ENCODE measurements around the gene CRYZ.
"Not testable (repeated sequence)": the region's sequence is repeated elsewhere in the genome, so short reads cannot be mapped to it uniquely, and the experiment has no call there.

The CRYZ gene

DNA sequence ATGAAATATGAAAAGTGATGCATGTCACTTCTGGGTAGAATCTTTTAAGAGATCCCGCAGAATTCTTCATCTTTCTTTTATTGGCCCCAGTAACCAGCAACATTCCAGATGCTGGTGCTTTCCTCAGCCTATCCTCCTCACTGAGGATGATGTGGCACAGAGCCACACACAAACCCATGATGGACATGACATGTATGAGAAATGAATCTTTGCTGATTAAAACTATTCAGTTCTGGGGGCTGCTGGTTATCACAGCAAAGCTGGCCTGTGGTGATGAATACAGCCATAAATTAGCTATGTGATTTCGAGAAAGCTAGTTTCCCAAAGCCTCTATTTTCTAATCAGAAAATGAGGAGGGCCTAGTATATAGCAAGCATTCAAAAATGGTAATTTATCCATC lies 51.0 kb downstream of the CRYZ start:
- no peak overlapping the region for H3K4me3 Mint-ChIP-seq
- H3K36me3 Mint-ChIP-seq (ENCODE audit: low read depth), result no peaks in the 10 kb centered on the region
- H3K27ac Mint-ChIP-seq, result no peak overlapping the region
- no peak for DNase-seq (ENCODE audit: low spot score)
- peaks cover 16% of the 10 kb centered on the region for H3K27me3 Mint-ChIP-seq (ENCODE audit: low read depth)
- peaks cover 4% of the 10 kb centered on the region for H3K4me1 Mint-ChIP-seq (ENCODE audit: low read depth)
- H3K9me3 Mint-ChIP-seq, result no peaks in the 10 kb centered on the region

GRCh38 chr1:74681449-74681848 lies 51.4 kb downstream of the CRYZ start:
- H3K9me3 Mint-ChIP-seq, result no peaks in the 10 kb centered on the region
- no peak overlapping the region for H3K27ac Mint-ChIP-seq
- H3K4me1 Mint-ChIP-seq (ENCODE audit: low read depth), result peaks cover 4% of the 10 kb centered on the region
- H3K4me3 Mint-ChIP-seq, result no peak overlapping the region
- no peak for DNase-seq (ENCODE audit: low spot score)
- H3K36me3 Mint-ChIP-seq (ENCODE audit: low read depth), result no peaks in the 10 kb centered on the region
- H3K27me3 Mint-ChIP-seq (ENCODE audit: low read depth), result peaks cover 17% of the 10 kb centered on the region

DNA sequence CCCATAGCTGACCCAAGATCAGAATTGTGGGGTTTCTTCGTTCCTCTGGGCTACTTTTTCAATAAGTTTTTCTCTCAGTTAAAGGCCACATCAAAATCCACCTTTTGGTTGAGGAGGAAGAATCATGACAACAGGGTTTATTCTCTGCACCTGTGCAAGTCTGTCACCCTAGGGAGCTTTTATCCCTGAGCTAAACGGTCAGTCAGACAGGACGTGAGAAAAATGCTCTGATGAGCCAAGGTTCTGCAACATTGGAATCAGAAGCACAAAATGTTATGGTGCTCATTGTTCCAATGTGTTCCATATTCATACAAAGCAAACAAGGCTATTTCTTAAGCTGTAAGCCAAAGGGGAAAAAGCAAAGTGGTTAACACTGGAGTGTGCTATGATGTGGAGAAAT lies 51.8 kb downstream of the CRYZ start:
- no peak overlapping the region for H3K27ac Mint-ChIP-seq
- no peak overlapping the region for H3K4me3 Mint-ChIP-seq
- H3K4me1 Mint-ChIP-seq (ENCODE audit: low read depth), result peaks cover 4% of the 10 kb centered on the region
- peaks cover 17% of the 10 kb centered on the region for H3K27me3 Mint-ChIP-seq (ENCODE audit: low read depth)
- DNase-seq (ENCODE audit: low spot score), result no peak
- no peaks in the 10 kb centered on the region for H3K36me3 Mint-ChIP-seq (ENCODE audit: low read depth)
- no peaks in the 10 kb centered on the region for H3K9me3 Mint-ChIP-seq

- Mint-ChIP-seq H3K27ac (no peak overlapping the region), H3K27me3 (ENCODE audit: low read depth) (peaks cover 23% of the 10 kb centered on the region), H3K4me3 (no peak overlapping the region), H3K36me3 (ENCODE audit: low read depth) (no peaks in the 10 kb centered on the region), H3K4me1 (ENCODE audit: low read depth) (peaks cover 4% of the 10 kb centered on the region), H3K9me3 (no peaks in the 10 kb centered on the region)
- DNase-seq (ENCODE audit: low spot score), result no peak
Observed at GRCh38 chr1:74679811-74680210, 53.0 kb downstream of the CRYZ start.

GRCh38 chr1:74677926-74678325 lies 54.9 kb downstream of the CRYZ start:
- DNase-seq (ENCODE audit: low spot score), result no peak
- Mint-ChIP-seq H3K36me3 (ENCODE audit: low read depth) (no peaks in the 10 kb centered on the region), H3K4me1 (ENCODE audit: low read depth) (peaks cover 4% of the 10 kb centered on the region), H3K9me3 (no peaks in the 10 kb centered on the region), H3K27me3 (ENCODE audit: low read depth) (peaks cover 33% of the 10 kb centered on the region), H3K4me3 (no peak overlapping the region), H3K27ac (no peak overlapping the region)

GRCh38 chr1:74674278-74675048 lies 58.4 kb downstream of the CRYZ start:
- Mint-ChIP-seq H3K36me3 (ENCODE audit: low read depth) (no peaks in the 10 kb centered on the region), H3K27ac (no peak overlapping the region), H3K4me3 (no peak overlapping the region), H3K9me3 (peaks cover 4% of the 10 kb centered on the region), H3K27me3 (ENCODE audit: low read depth) (peaks cover 42% of the 10 kb centered on the region), H3K4me1 (ENCODE audit: low read depth) (no peaks in the 10 kb centered on the region)
- no peak for DNase-seq (ENCODE audit: low spot score)

DNA sequence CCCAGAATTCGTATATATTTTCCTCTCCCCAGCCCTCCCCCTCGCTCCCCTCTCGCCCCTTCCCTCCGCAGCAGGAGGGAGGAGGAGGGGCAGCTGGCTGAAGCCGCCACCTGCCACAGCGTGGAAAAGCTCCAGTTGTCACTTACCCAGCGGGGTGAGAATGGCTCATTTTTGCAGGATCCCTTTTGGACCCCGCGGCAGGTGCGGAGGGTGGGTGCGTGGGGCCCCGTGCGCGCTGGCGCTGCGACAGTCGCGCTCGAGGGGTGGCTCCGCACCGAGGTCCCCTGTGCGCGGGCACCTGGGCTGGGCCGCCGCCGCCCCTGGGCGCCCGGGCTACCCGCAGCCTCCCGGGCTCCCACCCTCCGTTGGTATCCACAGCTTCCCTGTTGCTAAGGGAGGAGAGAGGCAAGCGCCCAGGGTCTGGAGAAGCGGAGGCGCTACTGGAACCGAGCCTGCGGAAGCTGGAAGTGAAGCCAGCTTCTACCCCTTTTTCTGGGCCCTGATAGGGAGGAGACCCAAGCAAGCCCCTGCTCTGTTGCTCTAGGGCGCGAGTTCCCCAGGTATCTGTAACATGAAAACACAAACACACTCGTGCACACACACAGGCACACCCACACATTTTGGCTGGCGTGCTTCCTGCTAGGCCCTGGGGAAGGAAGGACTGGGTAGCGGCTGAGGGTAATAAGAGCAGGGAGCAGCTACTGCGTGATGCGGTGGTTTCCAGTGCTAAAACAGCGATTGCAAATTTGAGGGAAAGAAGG lies 59.3 kb downstream of the CRYZ start, which contains the start of gene ERICH3:
ERICH3 (minus strand) TSS at position 442 of the 761 bp plus-strand sequence; CDS start at position 169, 273 bp downstream.
- no peak within 1 kb of the TSS for H3K4me3 Mint-ChIP-seq
- DNase-seq (ENCODE audit: low spot score), result no peak
- peaks cover 41% of the 10 kb centered on the region for H3K27me3 Mint-ChIP-seq (ENCODE audit: low read depth)
- H3K36me3 Mint-ChIP-seq (ENCODE audit: low read depth), result no peaks in the 10 kb centered on the region
- H3K9me3 Mint-ChIP-seq, result peaks cover 4% of the 10 kb centered on the region
- no peaks in the 10 kb centered on the region for H3K4me1 Mint-ChIP-seq (ENCODE audit: low read depth)
- no peak within 1 kb of the TSS for H3K27ac Mint-ChIP-seq

- peaks cover 39% of the 10 kb centered on the region for H3K27me3 Mint-ChIP-seq (ENCODE audit: low read depth)
- DNase-seq (ENCODE audit: low spot score); H3K27ac Mint-ChIP-seq; H3K4me3 Mint-ChIP-seq; H3K4me1 Mint-ChIP-seq (ENCODE audit: low read depth); H3K36me3 Mint-ChIP-seq (ENCODE audit: low read depth); H3K9me3 Mint-ChIP-seq: not testable (repeated sequence)
Observed at GRCh38 chr1:74670866-74671265, 62.0 kb downstream of the CRYZ start.
